Endodermal cell (in vitro differentiated cells): ENCODE measurements around the gene TICAM2. TPM values are rescaled to one million over a fixed set of nuclear protein-coding genes. Genes with fewer than 3 reads are reported as not detected.

Source experiments
- DNase-seq: peaks from one replicate; pipeline ENCODE4 v3.0.0-alpha.2; 2017
- H3K27ac ChIP-seq: 2 replicates; pipeline ENCODE4 v1.5.1; 2013; ENCODE audit warnings: mild to moderate bottlenecking, low read depth, low read length, moderate library complexity
- H3K27me3 ChIP-seq: 2 replicates; pipeline ENCODE4 v1.6.1; 2013; ENCODE audit warnings: mild to moderate bottlenecking, low read length, moderate library complexity; ENCODE audit not compliant: insufficient read depth, control insufficient read depth, poor library complexity, severe bottlenecking
- H3K36me3 ChIP-seq: 2 replicates; pipeline ENCODE4 v1.7.0; 2013; ENCODE audit warnings: mild to moderate bottlenecking, low read length, moderate library complexity; ENCODE audit not compliant: control insufficient read depth, insufficient read depth
- H3K4me1 ChIP-seq: one replicate; pipeline ENCODE4 v1.7.0; 2013; ENCODE audit warnings: low read length; ENCODE audit not compliant: control insufficient read depth, insufficient read depth
- H3K4me3 ChIP-seq: 2 replicates; pipeline ENCODE4 v1.5.1; 2013; ENCODE audit warnings: mild to moderate bottlenecking, low read length, moderate library complexity
- H3K9ac ChIP-seq: 2 replicates; pipeline ENCODE4 v1.6.1; 2013; ENCODE audit warnings: mild to moderate bottlenecking, low read length, moderate library complexity; ENCODE audit not compliant: poor library complexity, severe bottlenecking; ENCODE audit errors: extremely low read depth
- H3K9me3 ChIP-seq: 2 replicates; pipeline ENCODE4 v1.6.1; 2013; ENCODE audit warnings: mild to moderate bottlenecking, low read length, moderate library complexity; ENCODE audit not compliant: control insufficient read depth
- H3K27ac Mint-ChIP-seq: 2 replicates; pipeline ENCODE4 v1.8.0; 2020; ENCODE audit warnings: mixed read lengths
- H3K27me3 Mint-ChIP-seq: 2 replicates; pipeline ENCODE4 v1.8.0; 2021; ENCODE audit warnings: mild to moderate bottlenecking, mixed read lengths; ENCODE audit not compliant: insufficient read depth
- H3K36me3 Mint-ChIP-seq: 2 replicates; pipeline ENCODE4 v1.8.0; 2020; ENCODE audit warnings: low read depth, mixed read lengths
- H3K4me1 Mint-ChIP-seq: 2 replicates; pipeline ENCODE4 v1.8.0; 2020; ENCODE audit warnings: mixed read lengths
- H3K4me3 Mint-ChIP-seq: 2 replicates; pipeline ENCODE4 v1.8.0; 2020; ENCODE audit warnings: mild to moderate bottlenecking, moderate library complexity, mixed read lengths
- H3K9me3 Mint-ChIP-seq: 2 replicates; pipeline ENCODE4 v1.8.0; 2020; ENCODE audit warnings: mild to moderate bottlenecking, mixed read lengths
- CTCF ChIP-seq: fragments of 200-600 bp; sonication (generic); conservative IDR thresholded peaks from 2 replicates; pipeline ENCODE4 v1.5.0; 2021; ENCODE audit warnings: antibody characterized with exemption, mild to moderate bottlenecking
- WGBS, 2 experiments: methylation state at CpG; one replicate each; pipeline versions ENCODE4 v1.1.5 to v1.1.7; 2013; ENCODE audit warnings: missing lambda C conversion rate in 2 of 2, mixed read lengths in 1 of 2; ENCODE audit not compliant: insufficient coverage in 1 of 2, insufficient read length in 1 of 2; 5-methylcytosine and 5-hydroxymethylcytosine counted together
- total RNA-seq, 2 donors: library from RNA; stranded (reverse); fragmentation: NEBNext Ultra II Directional in 1 of 2; extraction: Animal tissue kit (Norgen Biotek cat#: 25700) in 1 of 2; gene quantifications; 2 replicates in 1 of 2; 3 replicates in 1 of 2; pipeline ENCODE4 v1.2.1, GENCODE V29; 2021

Gene TICAM2
- total RNA-seq, 2 donors from 2014 or later, result 0.84 to 1.5 TPM

GRCh38 chr5:115634343-115635132 lies 32.3 kb upstream of the TICAM2 start:
- no peaks in the 10 kb centered on the region for H3K27me3 ChIP-seq
- peaks cover 20% of the 10 kb centered on the region for H3K4me1 Mint-ChIP-seq
- peak overlapping the region; percentile 10 for H3K4me3 ChIP-seq
- no peaks in the 10 kb centered on the region for H3K27me3 Mint-ChIP-seq
- no peaks in the 10 kb centered on the region for H3K4me1 ChIP-seq
- TF ChIP-seq CTCF, result peak; percentile 98
- H3K36me3 ChIP-seq, result no peaks in the 10 kb centered on the region
- WGBS, 2 experiments, result 26 to 40% methylated on average over 3 to 8 of the region's 8 CpGs
- DNase-seq, result peak; percentile 95
- H3K27ac Mint-ChIP-seq, result peak overlapping the region; percentile 35
- no peaks in the 10 kb centered on the region for H3K9me3 ChIP-seq
- H3K4me3 Mint-ChIP-seq, result no peak overlapping the region
- no peaks in the 10 kb centered on the region for H3K9me3 Mint-ChIP-seq
- H3K9ac ChIP-seq, result no peak overlapping the region
- no peaks in the 10 kb centered on the region for H3K36me3 Mint-ChIP-seq
- no peak overlapping the region for H3K27ac ChIP-seq

DNA sequence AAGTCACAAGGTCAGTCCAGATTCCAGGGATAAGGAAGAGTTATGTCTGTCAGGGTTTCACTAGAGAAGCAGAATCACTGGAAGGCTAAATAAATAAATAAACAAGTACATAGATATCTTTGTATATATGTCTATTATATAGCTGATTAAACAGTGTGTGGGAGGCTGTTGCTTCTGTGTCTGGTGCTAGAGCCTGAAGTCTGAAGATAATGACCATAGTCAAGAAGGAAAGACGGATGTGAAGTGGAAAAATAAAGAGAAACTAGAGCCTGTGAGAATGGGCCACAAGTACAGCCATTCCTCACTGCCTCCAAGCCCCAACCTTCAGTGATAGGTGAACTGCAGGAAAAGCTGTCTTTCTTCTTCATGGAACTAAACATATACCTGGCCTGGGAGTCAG lies 27.6 kb upstream of the TICAM2 start:
- Mint-ChIP-seq H3K4me1 (peaks cover 5% of the 10 kb centered on the region), H3K9me3 (no peaks in the 10 kb centered on the region), H3K36me3 (no peaks in the 10 kb centered on the region), H3K27ac (no peak overlapping the region), H3K4me3 (no peak overlapping the region), H3K27me3 (no peaks in the 10 kb centered on the region)
- TF ChIP-seq CTCF, result no peak
- H3K27ac ChIP-seq, result no peak overlapping the region
- H3K27me3 ChIP-seq, result no peaks in the 10 kb centered on the region
- no peak for DNase-seq
- WGBS, 2 experiments, result 94% methylated on average over 1 of the region's 1 CpG; no CpG with 5 or more reads in 1 of the 2 experiments
- H3K9ac ChIP-seq, result no peak overlapping the region
- no peak overlapping the region for H3K4me3 ChIP-seq
- no peaks in the 10 kb centered on the region for H3K4me1 ChIP-seq
- no peaks in the 10 kb centered on the region for H3K36me3 ChIP-seq
- H3K9me3 ChIP-seq, result no peaks in the 10 kb centered on the region

DNA sequence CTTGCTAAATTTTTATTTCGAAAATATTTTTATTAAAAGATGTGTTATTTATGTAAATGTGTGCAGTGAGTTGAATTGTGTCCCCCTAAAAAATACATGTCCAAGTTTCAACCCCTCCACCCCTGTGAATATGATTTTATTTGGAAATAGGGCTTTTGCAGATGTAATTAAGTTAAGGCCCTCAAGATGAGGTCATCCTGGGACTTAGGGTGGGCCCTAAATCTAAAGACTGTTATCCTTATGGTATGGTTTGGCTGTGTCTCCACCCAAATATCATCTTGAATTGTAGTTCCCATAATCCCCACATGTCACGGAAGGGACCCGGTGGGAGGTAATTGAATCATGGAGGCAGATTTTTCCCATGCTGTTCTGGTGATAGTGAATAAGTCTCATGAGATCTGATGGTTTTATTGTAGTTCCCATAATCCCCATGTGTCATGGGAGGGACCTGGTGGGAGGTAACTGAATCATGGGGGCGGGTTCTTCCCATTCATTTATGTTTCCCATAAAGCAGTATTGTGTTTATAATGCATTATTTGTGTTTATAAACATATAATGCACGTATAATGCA lies 25.1 kb upstream of the TICAM2 start:
- Histone ChIP-seq H3K27me3 (no peaks in the 10 kb centered on the region), H3K9me3 (no peaks in the 10 kb centered on the region), H3K36me3 (peaks cover 4% of the 10 kb centered on the region), H3K4me3 (no peak overlapping the region), H3K9ac (no peak overlapping the region), H3K27ac (no peak overlapping the region), H3K4me1 (no peaks in the 10 kb centered on the region)
- no peak overlapping the region for H3K4me3 Mint-ChIP-seq
- no peaks in the 10 kb centered on the region for H3K27me3 Mint-ChIP-seq
- DNase-seq, result no peak
- H3K4me1 Mint-ChIP-seq, result no peaks in the 10 kb centered on the region
- TF ChIP-seq CTCF, result no peak
- no peaks in the 10 kb centered on the region for H3K9me3 Mint-ChIP-seq
- no peaks in the 10 kb centered on the region for H3K36me3 Mint-ChIP-seq
- 92% methylated on average over 2 of the region's 5 CpGs; no CpG with 5 or more reads in 1 of the 2 experiments for WGBS, 2 experiments
- no peak overlapping the region for H3K27ac Mint-ChIP-seq
